Esophagus muscularis mucosa (tissue), 4 donors: ENCODE measurements around the gene KCNJ10. TPM values are rescaled to one million over a fixed set of nuclear protein-coding genes. Genes with fewer than 3 reads are reported as not detected.
A peak's percentile ranks its signal among the peaks of the same experiment; 100 is the strongest.

ENCODE experiments used
- DNase-seq: peaks from one replicate; pipeline ENCODE4 v3.0.0-alpha.2; 2017; ENCODE audit errors: extremely low spot score
- H3K27ac ChIP-seq, 4 donors: fragments of 200-600 bp; sonication (generic); replicated peaks in 1 of 4; 1 replicate in 3 of 4; 2 replicates in 1 of 4; pipeline ENCODE4 v1.5.1; 2016 to 2019; ENCODE audit warnings: mild to moderate bottlenecking in 1 of 4
- H3K27me3 ChIP-seq, 4 donors: fragments of 200-600 bp; sonication (generic); one replicate each; pipeline versions ENCODE4 v1.5.1 to v1.6.0; 2016 to 2019
- H3K36me3 ChIP-seq, 4 donors: fragments of 200-600 bp; sonication (generic); one replicate each; pipeline ENCODE4 v1.5.1; 2016 to 2019
- H3K4me1 ChIP-seq, 4 donors: fragments of 200-600 bp; sonication (generic); one replicate each; pipeline ENCODE4 v1.5.1; 2016 to 2019
- H3K4me3 ChIP-seq, 4 donors: fragments of 200-600 bp; sonication (generic); 1 replicate in 2 of 4; 2 replicates in 2 of 4; pipeline ENCODE4 v1.5.1; 2016 to 2019; ENCODE audit warnings: mild to moderate bottlenecking in 4 of 4, moderate library complexity in 1 of 4
- H3K9me3 ChIP-seq, 4 donors: fragments of 200-600 bp; sonication (generic); 1 replicate in 3 of 4; 2 replicates in 1 of 4; pipeline ENCODE4 v1.5.1; 2016 to 2019
- CTCF ChIP-seq, 3 experiments: fragments of 200-600 bp in 2 of 3; fragments of 450-650 bp in 1 of 3; sonication (generic) in 2 of 3; IDR thresholded peaks; one replicate each; pipeline ENCODE4 v1.5.1; 2017 to 2019; ENCODE audit warnings: antibody characterized with exemption in 3 of 3, mild to moderate bottlenecking in 2 of 3, moderate library complexity in 1 of 3
- EP300 ChIP-seq: sonication (generic); formaldehyde crosslinking; IDR thresholded peaks from one replicate; pipeline ENCODE4 v1.6.1; 2017; ENCODE audit warnings: antibody characterized with exemption
- POLR2A ChIP-seq: fragments of 450-650 bp; IDR thresholded peaks from one replicate; pipeline ENCODE4 v1.6.1; 2017; ENCODE audit warnings: antibody characterized with exemption, moderate library complexity, mild to moderate bottlenecking, low read depth
- POLR2AphosphoS5 ChIP-seq, 2 donors: sonication (generic); formaldehyde crosslinking; IDR thresholded peaks; one replicate each; pipeline ENCODE4 v1.6.1; 2017; ENCODE audit warnings: antibody characterized with exemption in 2 of 2
- WGBS: methylation state at CpG from one replicate; pipeline ENCODE4 v1.1.5; 2018; 5-methylcytosine and 5-hydroxymethylcytosine counted together
- intact Hi-C: fragments of 100-400 bp; cut with DNase I; formaldehyde crosslinking; loops from one replicate; pipeline ENCODE4 v1.15.1; 2023
- total RNA-seq, 4 donors: library from RNA; depleted of rRNA; stranded (reverse); fragments of >200 nt; gene quantifications; one replicate each; pipeline versions ENCODE4 v1.1.0 to v1.2.1, GENCODE V29; 2016

Gene KCNJ10
- total RNA-seq, 4 donors from 2014 or later = 0.06 TPM; not detected in 3

DNA sequence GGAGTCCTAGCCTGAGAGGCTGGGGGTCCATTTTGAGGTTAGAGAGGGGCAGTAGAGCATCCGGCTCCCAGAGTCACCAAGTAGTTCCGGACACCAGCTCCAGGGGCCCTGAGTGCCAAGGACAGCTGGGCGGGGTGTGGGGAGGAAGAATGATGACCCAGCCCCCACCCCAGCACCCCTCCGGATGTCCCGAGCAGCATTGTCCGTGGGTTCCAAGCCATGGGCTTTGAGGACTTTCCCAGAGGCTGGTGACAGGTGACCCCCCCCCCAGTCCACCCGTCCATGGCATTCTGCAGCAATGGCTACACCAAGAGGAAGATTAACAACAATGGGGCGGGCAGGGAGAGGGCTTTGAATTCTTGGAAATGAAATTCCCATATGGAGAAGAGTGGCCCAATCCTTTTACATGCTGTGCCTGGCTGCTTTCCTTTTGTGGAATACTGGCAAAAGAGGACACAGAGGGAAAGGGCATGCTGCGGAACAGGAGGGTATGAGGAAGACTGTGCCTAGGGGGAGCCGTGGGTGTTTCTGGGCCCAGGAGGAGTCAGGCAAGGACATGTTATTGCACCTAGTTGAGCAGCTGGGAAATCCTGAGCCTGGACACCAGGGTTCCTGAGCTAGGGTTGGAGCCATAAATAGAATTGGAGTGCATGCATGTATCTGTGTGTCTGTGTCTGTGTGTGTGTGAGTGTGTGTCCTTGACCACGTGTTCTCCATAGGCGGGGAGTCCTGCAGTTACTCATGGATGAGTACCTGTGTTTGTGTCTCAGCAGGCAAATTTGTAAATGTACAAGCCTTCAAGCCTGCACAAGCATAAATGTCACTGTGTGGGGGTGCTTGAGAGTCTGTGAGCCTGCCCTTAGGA lies 46.6 kb upstream of the KCNJ10 start:
- H3K9me3 ChIP-seq = no peaks in the 10 kb centered on the region
- peaks cover 0 to 4% (median 0%) of the 10 kb centered on the region in 4 donors for H3K27me3 ChIP-seq
- intact Hi-C loops = no loop called here
- peak overlapping the region; percentile 52 to 70 (median 60) for H3K4me3 ChIP-seq
- TF ChIP-seq POLR2AphosphoS5 (IDR thresholded peaks at IDR 0.05) = peak in 1 of 2 donors; percentile 55
- no peak for TF ChIP-seq POLR2A
- TF ChIP-seq CTCF (IDR thresholded peaks at IDR 0.05) = peak in 1 of 3 experiments; percentile 11
- no peak for TF ChIP-seq EP300
- no peak for DNase-seq
- H3K27ac ChIP-seq = peak overlapping the region; percentile 85 to 95 (median 88)
- H3K4me1 ChIP-seq = peaks cover 46 to 95% (median 85%) of the 10 kb centered on the region in 4 donors
- H3K36me3 ChIP-seq = peaks cover 0 to 11% (median 10%) of the 10 kb centered on the region in 4 donors
- WGBS = 45% methylated on average over 12 of the region's 12 CpGs

DNA sequence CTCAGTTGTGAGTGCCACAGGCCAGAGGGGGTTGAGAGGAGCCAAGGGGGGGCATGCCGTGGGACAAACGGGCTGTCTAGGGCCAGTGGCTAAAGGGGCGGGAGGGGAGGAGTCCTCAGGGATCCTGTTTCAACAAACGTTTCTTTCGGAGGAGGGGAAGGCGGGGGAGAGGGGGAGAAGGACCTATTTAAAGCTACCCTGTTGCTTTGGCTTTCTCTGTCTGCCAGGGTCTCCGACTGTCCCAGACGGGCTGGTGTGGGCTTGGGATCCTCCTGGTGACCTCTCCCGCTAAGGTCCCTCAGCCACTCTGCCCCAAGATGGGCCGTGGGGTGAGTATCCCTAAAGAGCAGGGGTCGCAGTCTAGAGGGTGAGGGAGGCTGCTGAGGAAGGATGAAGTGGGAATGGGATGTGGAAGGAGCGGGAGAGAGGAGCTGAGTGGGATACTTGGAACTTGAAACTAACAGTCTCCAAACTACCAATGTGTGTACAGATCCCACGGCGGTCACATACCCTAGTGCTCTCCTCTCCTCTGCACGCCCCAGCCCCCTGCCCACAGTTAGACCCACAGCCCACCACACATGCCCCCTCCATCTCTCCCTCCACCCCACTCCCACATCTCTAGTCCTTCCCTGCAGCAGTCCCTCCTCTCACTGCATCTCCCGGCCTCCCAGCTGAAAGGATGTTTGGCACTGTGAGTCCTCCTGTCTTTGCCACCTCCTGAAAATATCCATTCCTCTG lies 45.8 kb upstream of the KCNJ10 start, which contains the start of gene ATP1A2:
Gene ATP1A2 (plus strand): TSS at position 215 of the 738 bp plus-strand sequence. CDS start 103 bp downstream, at position 318.
- no peaks in the 10 kb centered on the region for H3K9me3 ChIP-seq
- H3K4me1 ChIP-seq = peaks cover 46 to 87% (median 77%) of the 10 kb centered on the region in 4 donors
- peaks cover 0 to 4% (median 0%) of the 10 kb centered on the region in 4 donors for H3K27me3 ChIP-seq
- H3K36me3 ChIP-seq = peaks cover 0 to 3% (median 2%) of the 10 kb centered on the region in 4 donors
- 29% methylated on average over 13 of the region's 16 CpGs for WGBS
- peak; percentile 61 to 93 for TF ChIP-seq POLR2AphosphoS5 (IDR thresholded peaks at IDR 0.05)
- TF ChIP-seq EP300 = no peak
- TF ChIP-seq CTCF (IDR thresholded peaks at IDR 0.05) = no peak
- TF ChIP-seq POLR2A = peak; percentile 72
- intact Hi-C loops = no loop called here
- H3K27ac ChIP-seq = peak within 1 kb of the TSS; percentile 85 to 95 (median 88)
- peak within 1 kb of the TSS; percentile 52 to 70 (median 60) for H3K4me3 ChIP-seq
- no peak for DNase-seq

GRCh38 chr1:160114085-160114484 lies 44.1 kb upstream of the KCNJ10 start:
- 53% methylated on average over 4 of the region's 4 CpGs for WGBS
- Histone ChIP-seq H3K4me3 (no peak overlapping the region), H3K27ac (peak overlapping the region; percentile 85 to 95 (median 88)), H3K9me3 (no peaks in the 10 kb centered on the region), H3K27me3 (peaks cover 0 to 4% (median 0%) of the 10 kb centered on the region in 4 donors), H3K4me1 (peaks cover 43 to 80% (median 70%) of the 10 kb centered on the region in 4 donors), H3K36me3 (no peaks in the 10 kb centered on the region)
- TF ChIP-seq POLR2AphosphoS5 (IDR thresholded peaks at IDR 0.05) = peak in 1 of 2 donors; percentile 8
- no peak for TF ChIP-seq CTCF (IDR thresholded peaks at IDR 0.05)
- intact Hi-C loops = loop anchor here (5.0 kb wide), 1 partner anchor 38 kb away; the partner anchor contains the start of gene ATP1A4
- no peak for DNase-seq

- Histone ChIP-seq H3K27ac (peak overlapping the region; percentile 85 to 95 (median 88)), H3K36me3 (no peaks in the 10 kb centered on the region), H3K9me3 (no peaks in the 10 kb centered on the region), H3K4me1 (peaks cover 38 to 79% (median 66%) of the 10 kb centered on the region in 4 donors), H3K4me3 (no peak overlapping the region), H3K27me3 (peaks cover 0 to 4% (median 0%) of the 10 kb centered on the region in 4 donors)
- DNase-seq = no peak
- 76% methylated on average over 8 of the region's 8 CpGs for WGBS
- TF ChIP-seq POLR2AphosphoS5 (IDR thresholded peaks at IDR 0.05) = no peak
- TF ChIP-seq EP300 = no peak
- TF ChIP-seq POLR2A = no peak
- no peak for TF ChIP-seq CTCF (IDR thresholded peaks at IDR 0.05)
- intact Hi-C loops = loop anchor here (5.0 kb wide), 1 partner anchor 39 kb away; the partner anchor contains the start of gene ATP1A4
Observed at GRCh38 chr1:160113407-160113806, 43.4 kb upstream of the KCNJ10 start.
